Measurements from ENCODE around the gene C10orf105.

GRCh38 chr10:71664585-71664984 lies 55.0 kb downstream of the C10orf105 start:
- no peak for TF ChIP-seq EZH2 (IDR thresholded peaks at IDR 0.05)
- TF ChIP-seq POLR2AphosphoS5 (IDR thresholded peaks at IDR 0.05; ENCODE audit: borderline replicate concordance, low read depth, low read length) = no peak
- no peak for TF ChIP-seq FOXP2 (optimal IDR thresholded peaks at IDR 0.05; ENCODE audit: control extremely low read depth, extremely low read length, insufficient read depth)

Measured in SK-N-MC (cell line).